ENCODE measurements around the gene PLXNA2.

DNA sequence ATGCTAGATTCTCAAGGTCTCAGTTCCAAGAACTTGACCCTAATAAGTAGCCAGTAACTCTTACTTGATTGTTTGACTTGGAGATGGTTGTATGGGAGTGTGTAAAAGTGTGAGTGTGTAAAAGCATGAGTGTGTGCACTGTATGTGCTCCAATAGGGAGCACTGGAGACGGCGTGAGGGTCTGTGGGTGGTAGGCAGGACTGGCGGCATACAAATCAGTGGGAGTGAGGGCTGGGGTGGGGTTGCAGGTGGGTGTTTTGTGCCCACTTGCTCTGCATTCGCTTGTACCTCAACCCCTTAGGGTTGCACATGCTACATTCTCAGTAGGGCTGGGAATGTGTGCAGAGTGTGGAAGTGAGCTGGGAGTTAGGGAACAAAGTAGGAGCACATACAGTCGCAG is 253.7 kb downstream of the PLXNA2 start:
- TF ChIP-seq, protein P1, sequence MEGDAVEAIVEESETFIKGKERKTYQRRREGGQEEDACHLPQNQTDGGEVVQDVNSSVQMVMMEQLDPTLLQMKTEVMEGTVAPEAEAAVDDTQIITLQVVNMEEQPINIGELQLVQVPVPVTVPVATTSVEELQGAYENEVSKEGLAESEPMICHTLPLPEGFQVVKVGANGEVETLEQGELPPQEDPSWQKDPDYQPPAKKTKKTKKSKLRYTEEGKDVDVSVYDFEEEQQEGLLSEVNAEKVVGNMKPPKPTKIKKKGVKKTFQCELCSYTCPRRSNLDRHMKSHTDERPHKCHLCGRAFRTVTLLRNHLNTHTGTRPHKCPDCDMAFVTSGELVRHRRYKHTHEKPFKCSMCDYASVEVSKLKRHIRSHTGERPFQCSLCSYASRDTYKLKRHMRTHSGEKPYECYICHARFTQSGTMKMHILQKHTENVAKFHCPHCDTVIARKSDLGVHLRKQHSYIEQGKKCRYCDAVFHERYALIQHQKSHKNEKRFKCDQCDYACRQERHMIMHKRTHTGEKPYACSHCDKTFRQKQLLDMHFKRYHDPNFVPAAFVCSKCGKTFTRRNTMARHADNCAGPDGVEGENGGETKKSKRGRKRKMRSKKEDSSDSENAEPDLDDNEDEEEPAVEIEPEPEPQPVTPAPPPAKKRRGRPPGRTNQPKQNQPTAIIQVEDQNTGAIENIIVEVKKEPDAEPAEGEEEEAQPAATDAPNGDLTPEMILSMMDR (IDR thresholded peaks at IDR 0.05) = no peak
- TF ChIP-seq POLR2A (IDR thresholded peaks at IDR 0.05) = no peak

All from esophagus squamous epithelium (tissue), 4 donors.